Head of caudate nucleus (tissue), 42 donors: Measurements from ENCODE around the gene RBMS2.
"Not testable (repeated sequence)": the region's sequence is repeated elsewhere in the genome, so short reads cannot be mapped to it uniquely, and the experiment has no call there.

Experiments used
- DNase-seq, 42 donors: peaks; one replicate each; pipeline versions ENCODE4 v3.0.0 to v3.0.0-alpha.2; 2020 to 2021; ENCODE audit warnings: mixed read lengths in 7 of 42
- intact Hi-C: fragments of 100-400 bp; cut with DNase I; formaldehyde crosslinking; loops from one replicate; pipeline ENCODE4 v1.15.0; 2022

RBMS2 gene

GRCh38 chr12:56521590-56522371 is at the start of gene RBMS2:
Gene RBMS2 (plus strand): TSS chr12:56521820. CDS start chr12:56522024, 204 bp downstream.
- intact Hi-C loops = loop anchor here (5.0 kb wide), 1 partner anchor 51 kb away; no protein-coding TSS in a partner anchor
- peak; percentile 46 to 94 (median 78) for DNase-seq

- no peak for DNase-seq
- intact Hi-C loops = no loop called here
Observed at GRCh38 chr12:56474389-56474788, 47.2 kb upstream of the RBMS2 start.

- DNase-seq = no peak
- intact Hi-C loops = no loop called here
Observed at GRCh38 chr12:56476143-56476542, 45.5 kb upstream of the RBMS2 start.

GRCh38 chr12:56476972-56477432 is 44.6 kb upstream of the RBMS2 start:
- intact Hi-C loops = no loop called here
- DNase-seq = no peak

DNA sequence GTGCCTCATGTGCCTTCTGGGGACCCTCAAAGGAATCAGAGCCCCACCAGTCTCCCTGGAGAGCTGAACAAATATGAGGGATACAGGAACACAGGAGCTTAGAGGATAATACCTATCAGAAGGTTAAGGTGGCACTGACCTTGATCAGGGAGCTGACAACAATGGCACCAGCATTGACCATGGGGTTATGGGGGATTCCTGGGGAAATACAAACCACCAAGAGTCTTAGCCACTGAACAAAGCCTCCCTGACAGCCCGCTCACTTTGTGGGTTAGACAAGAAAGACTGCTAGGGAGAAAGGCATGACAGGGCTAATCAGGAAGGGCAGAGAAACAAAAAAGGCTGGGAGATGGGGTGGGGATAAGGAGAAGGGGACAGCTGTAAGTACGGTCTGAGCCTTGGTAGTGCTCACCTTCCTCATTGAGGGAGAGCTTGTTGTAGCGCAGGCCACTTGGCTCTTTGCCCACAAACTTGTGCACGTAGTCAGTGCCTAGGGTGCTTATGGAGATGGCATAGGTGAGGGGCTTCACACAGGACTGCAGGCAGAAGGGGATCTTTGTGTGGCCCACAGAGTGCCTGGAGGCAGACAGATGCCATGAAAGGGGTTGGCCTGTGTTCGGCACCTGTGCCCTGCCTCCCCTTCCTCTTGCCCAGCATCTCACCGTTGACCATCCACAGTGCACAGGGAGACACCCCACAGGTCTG is 43.9 kb upstream of the RBMS2 start:
- no peak for DNase-seq
- intact Hi-C loops = no loop called here

DNA sequence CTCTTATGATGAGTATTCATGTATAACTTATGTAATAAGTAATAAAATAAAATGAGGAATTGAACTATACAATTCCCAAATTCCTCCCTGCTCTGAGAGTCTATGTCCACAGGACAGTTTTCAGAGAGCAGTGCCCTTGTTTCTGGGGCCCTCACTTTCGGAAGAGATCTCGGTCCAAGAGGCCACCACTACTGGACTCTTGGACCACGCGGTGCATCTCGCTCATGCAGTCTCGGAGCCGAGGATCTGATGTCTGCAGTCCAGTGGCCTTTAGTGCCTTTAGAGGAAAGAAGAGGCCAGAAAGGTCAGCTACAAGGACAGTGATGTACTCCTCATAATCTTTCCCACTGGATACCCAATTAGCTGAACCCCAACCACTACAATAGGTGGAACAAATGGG is 42.0 kb upstream of the RBMS2 start:
- intact Hi-C loops = no loop called here
- DNase-seq = no peak

DNA sequence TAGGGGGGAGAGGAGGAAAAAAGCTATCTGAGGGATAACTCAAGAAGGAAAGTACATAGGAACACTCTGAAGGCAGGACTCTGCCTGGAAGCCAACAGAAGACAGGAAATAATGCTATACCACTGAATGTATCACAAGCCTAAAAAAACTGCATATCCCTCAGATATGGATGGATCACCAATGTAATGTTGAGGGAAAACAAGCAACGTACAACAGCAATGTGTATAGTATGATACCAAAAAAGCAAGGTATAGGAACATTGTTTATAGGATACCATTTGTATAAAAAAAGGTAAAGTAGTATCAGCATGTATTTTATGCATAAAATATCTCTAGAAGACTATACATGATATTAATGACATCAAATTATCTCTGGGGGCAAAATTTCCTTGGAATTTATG is 37.1 kb upstream of the RBMS2 start:
- intact Hi-C loops = no loop called here
- DNase-seq = no peak

GRCh38 chr12:56486694-56487093 is 34.9 kb upstream of the RBMS2 start:
- no peak for DNase-seq
- intact Hi-C loops = no loop called here

- intact Hi-C loops = no loop called here
- peak; percentile 25 to 76 (median 50) for DNase-seq
Observed at GRCh38 chr12:56487448-56488040, 34.1 kb upstream of the RBMS2 start.

DNA sequence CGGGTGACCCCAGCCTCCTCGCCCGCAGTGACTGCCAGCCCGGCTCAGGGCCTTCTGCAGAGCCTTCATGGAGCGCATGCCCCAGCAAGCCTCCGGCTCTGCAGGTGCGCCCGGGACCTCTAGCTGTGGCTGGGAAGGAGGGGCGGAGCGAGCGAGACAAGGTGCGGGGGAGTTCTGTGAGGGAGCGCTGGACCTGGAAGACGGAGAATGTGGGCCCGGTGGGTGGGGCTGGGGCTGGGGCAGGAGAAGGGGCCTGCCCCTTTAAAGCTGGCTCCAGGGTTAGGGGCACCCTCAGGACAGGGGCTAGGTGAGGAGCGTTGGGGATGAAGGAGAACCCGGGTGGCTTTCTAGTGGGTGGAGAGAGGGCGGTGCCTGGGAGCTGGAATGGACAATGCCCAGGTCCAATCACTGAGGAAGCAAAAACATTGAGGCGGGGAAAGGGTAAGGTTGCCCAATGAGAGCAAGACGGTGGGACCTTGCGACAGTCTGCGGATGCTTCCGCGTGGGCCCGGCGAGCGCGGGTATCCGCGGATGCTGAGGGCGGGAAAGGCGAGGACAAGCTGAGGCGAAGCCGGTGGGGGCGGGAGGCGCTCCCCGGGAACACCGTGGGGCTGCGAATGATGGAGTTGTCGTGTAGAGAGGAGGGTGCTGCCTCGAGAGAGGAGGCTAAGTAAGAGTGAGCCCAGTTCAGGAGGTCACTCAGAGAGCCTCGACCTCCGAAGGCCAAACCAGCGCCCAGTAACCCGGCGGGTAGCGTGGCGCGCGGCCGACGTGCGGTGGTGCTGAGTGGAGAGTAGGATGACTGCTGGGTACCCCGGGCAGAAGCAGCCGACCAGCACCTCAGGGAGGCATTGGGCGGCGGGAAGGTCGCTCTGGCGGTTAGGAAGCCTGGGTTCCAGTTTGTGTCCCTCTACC is 33.3 kb upstream of the RBMS2 start, which contains the start of gene GLS2:
Gene GLS2 (minus strand): TSS at position 121 of the 915 bp plus-strand sequence. CDS start 43 bp downstream, at position 78.
- intact Hi-C loops = no loop called here
- peak; percentile 57 to 96 (median 86) for DNase-seq

- peak in 1 of 42 donors; percentile 5 for DNase-seq
- intact Hi-C loops = no loop called here
Observed at GRCh38 chr12:56490360-56490759, 31.3 kb upstream of the RBMS2 start.

- DNase-seq = peak in 1 of 42 donors; percentile 18
- intact Hi-C loops = not testable (repeated sequence)
Observed at GRCh38 chr12:56493409-56494105, 28.1 kb upstream of the RBMS2 start.

DNA sequence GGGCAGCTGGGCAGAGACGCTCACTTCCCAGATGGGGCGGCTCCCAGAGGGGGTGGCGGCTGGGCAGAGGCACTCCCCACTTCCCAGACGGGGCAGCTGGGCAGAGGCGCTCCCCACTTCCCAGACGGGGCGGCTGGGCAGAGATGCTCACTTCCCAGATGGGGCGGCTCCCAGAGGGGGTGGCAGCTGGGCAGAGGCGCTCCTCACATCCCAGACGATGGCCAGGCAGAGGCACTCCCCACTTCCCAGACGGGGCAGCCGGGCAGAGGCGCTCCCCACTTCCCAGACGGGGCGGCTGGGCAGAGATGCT is 27.6 kb upstream of the RBMS2 start:
- DNase-seq, intact Hi-C loops: not testable (repeated sequence)

- DNase-seq = peak in 1 of 42 donors; percentile 16
- intact Hi-C loops = not testable (repeated sequence)
Observed at GRCh38 chr12:56494481-56494880, 27.1 kb upstream of the RBMS2 start.

- intact Hi-C loops = not testable (repeated sequence)
- peak; percentile 10 to 88 (median 70) for DNase-seq
Observed at GRCh38 chr12:56496704-56497103, 24.9 kb upstream of the RBMS2 start.

- DNase-seq, intact Hi-C loops: not testable (repeated sequence)
Observed at GRCh38 chr12:56498126-56498902, 23.3 kb upstream of the RBMS2 start.

GRCh38 chr12:56499452-56499851 is 22.2 kb upstream of the RBMS2 start:
- peak in 1 of 42 donors; percentile 1 for DNase-seq
- intact Hi-C loops = not testable (repeated sequence)
